Sigmoid colon (tissue), 7 donors: ENCODE results near the gene CHEK1. TPM values are rescaled to one million over a fixed set of nuclear protein-coding genes. Genes with fewer than 3 reads are reported as not detected.

Source experiments
- DNase-seq: peaks from one replicate; pipeline ENCODE4 v3.0.0-alpha.2; 2019
- H3K27ac ChIP-seq, 4 donors: fragments of 200-600 bp; sonication (generic); one replicate each; pipeline ENCODE4 v1.5.1; 2016 to 2019; ENCODE audit warnings: mild to moderate bottlenecking in 1 of 4
- H3K27me3 ChIP-seq, 3 donors: fragments of 200-600 bp; sonication (generic); one replicate each; pipeline ENCODE4 v1.5.1; 2019; ENCODE audit warnings: mild to moderate bottlenecking in 1 of 3
- H3K36me3 ChIP-seq, 4 donors: fragments of 200-600 bp; sonication (generic); one replicate each; pipeline ENCODE4 v1.5.1; 2016 to 2019
- H3K4me1 ChIP-seq, 4 donors: fragments of 200-600 bp; sonication (generic); one replicate each; pipeline ENCODE4 v1.5.1; 2017 to 2019
- H3K4me3 ChIP-seq, 4 donors: fragments of 200-600 bp; sonication (generic); one replicate each; pipeline ENCODE4 v1.5.1; 2017 to 2019; ENCODE audit warnings: mild to moderate bottlenecking in 2 of 4, moderate library complexity in 1 of 4
- H3K9me3 ChIP-seq, 4 donors: fragments of 200-600 bp in 3 of 4; sonication (generic) in 3 of 4; one replicate each; pipeline versions ENCODE4 v1.5.1 to v1.6.1; 2013 to 2019
- EP300 ChIP-seq, 4 donors: sonication (generic); formaldehyde crosslinking; IDR thresholded peaks; one replicate each; pipeline ENCODE4 v1.6.1; 2017; ENCODE audit warnings: antibody characterized with exemption in 4 of 4
- POLR2A ChIP-seq, 2 donors: fragments of 450-650 bp; IDR thresholded peaks; one replicate each; pipeline ENCODE4 v1.6.1; 2016; ENCODE audit warnings: antibody characterized with exemption in 2 of 2, mild to moderate bottlenecking in 2 of 2, moderate library complexity in 2 of 2
- POLR2AphosphoS5 ChIP-seq, 4 donors: sonication (generic); formaldehyde crosslinking; IDR thresholded peaks; one replicate each; pipeline ENCODE4 v1.6.1; 2017; ENCODE audit warnings: antibody characterized with exemption in 4 of 4
- WGBS, 2 donors: extraction: QIAGEN DNeasy Blood & Tissue Kit; methylation state at CpG; one replicate each; pipeline ENCODE4 v1.1.7; 2013; 5-methylcytosine and 5-hydroxymethylcytosine counted together
- intact Hi-C: fragments of 100-400 bp; cut with DNase I; formaldehyde crosslinking; loops from one replicate; pipeline ENCODE4 v1.15.1; 2023
- polyA plus RNA-seq, 3 donors: library from polyadenylated mRNA; stranded (reverse); fragments of 200-250 nt; gene quantifications; one replicate each; pipeline ENCODE4 v1.2.3, GENCODE V29; 2013
- total RNA-seq, 4 donors: library from RNA; depleted of rRNA; stranded (reverse); fragments of >200 nt; gene quantifications; one replicate each; pipeline ENCODE4 v1.1.0, GENCODE V29; 2016
- TF ChIP-seq, protein P1 (sequence below), 4 experiments: fragments of 450-650 bp in 3 of 4; fragments of 200-600 bp in 1 of 4; IDR thresholded peaks; one replicate each; pipeline ENCODE4 v1.5.1; 2016 to 2019; ENCODE audit warnings: antibody characterized with exemption in 4 of 4, mild to moderate bottlenecking in 3 of 4, moderate library complexity in 2 of 4
- donor health status: healthy with polysubstance abuse.
- donor health status: Bipolar disorder and iron deficiency.
- donor health status: healthy.

Gene CHEK1
- total and polyA plus RNA-seq, 7 donors: 2.5 to 18.6 (median 8.3) TPM

DNA sequence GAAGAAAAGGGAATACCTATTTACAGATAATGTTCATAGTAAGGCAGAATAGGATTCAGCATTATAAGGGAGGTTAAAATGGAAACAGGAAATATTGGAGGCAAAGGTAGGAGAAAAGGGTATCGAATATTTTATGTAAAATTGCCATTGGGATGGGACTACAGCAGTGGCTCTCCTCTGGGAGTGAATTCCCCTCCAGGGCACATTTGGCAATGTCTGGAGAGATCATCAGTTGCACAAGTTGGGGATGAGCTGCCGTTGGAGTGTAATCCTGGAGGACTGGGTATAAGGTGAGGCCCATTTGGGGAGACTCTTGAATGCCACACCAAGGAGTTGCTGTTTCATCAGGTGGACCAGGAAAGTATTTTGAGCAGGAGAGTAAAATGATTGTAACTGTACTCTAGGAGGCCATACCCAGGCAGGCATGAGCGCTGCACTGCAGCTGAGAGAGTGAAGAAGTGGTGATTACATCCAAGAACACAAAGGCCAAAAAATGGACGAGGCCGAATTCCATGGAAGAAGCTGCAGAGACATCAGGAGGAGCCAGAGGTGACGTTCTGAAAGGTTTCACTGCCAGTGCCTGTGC lies 64.4 kb downstream of the CHEK1 start:
- Histone ChIP-seq H3K9me3 (no peaks in the 10 kb centered on the region), H3K4me3 (no peak overlapping the region), H3K36me3 (no peaks in the 10 kb centered on the region), H3K27me3 (no peaks in the 10 kb centered on the region), H3K4me1 (no peaks in the 10 kb centered on the region), H3K27ac (no peak overlapping the region)
- 82 to 84% methylated on average over 6 of the region's 6 CpGs for WGBS, 2 donors
- intact Hi-C loops: no loop called here
- TF ChIP-seq EP300 (IDR thresholded peaks at IDR 0.05) (no peak), POLR2A (IDR thresholded peaks at IDR 0.05) (no peak), POLR2AphosphoS5 (IDR thresholded peaks at IDR 0.05) (no peak)
- TF ChIP-seq, protein P1, sequence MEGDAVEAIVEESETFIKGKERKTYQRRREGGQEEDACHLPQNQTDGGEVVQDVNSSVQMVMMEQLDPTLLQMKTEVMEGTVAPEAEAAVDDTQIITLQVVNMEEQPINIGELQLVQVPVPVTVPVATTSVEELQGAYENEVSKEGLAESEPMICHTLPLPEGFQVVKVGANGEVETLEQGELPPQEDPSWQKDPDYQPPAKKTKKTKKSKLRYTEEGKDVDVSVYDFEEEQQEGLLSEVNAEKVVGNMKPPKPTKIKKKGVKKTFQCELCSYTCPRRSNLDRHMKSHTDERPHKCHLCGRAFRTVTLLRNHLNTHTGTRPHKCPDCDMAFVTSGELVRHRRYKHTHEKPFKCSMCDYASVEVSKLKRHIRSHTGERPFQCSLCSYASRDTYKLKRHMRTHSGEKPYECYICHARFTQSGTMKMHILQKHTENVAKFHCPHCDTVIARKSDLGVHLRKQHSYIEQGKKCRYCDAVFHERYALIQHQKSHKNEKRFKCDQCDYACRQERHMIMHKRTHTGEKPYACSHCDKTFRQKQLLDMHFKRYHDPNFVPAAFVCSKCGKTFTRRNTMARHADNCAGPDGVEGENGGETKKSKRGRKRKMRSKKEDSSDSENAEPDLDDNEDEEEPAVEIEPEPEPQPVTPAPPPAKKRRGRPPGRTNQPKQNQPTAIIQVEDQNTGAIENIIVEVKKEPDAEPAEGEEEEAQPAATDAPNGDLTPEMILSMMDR (IDR thresholded peaks at IDR 0.05): no peak
- DNase-seq: no peak

DNA sequence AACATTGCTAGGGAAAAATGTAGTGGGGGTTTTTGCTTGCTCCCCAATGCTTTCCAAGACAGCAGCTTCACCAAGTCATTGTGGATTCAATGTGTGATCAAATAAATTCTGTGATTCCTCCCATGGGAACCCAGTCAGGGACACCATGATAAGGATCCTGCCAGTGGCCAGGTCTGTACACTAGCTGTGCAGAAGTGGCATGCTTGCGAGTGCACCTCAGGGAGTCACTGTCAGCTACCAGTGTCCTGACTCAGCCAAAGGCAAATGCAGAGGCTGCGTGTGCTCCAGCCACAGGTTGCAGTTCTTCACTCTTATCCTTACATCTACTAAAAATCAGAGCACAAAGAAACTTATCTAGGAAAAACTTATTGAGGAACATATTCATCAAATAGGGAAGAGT lies 65.0 kb downstream of the CHEK1 start:
- no peaks in the 10 kb centered on the region for H3K9me3 ChIP-seq
- no peak overlapping the region for H3K27ac ChIP-seq
- H3K36me3 ChIP-seq: no peaks in the 10 kb centered on the region
- no peak overlapping the region for H3K4me3 ChIP-seq
- intact Hi-C loops: no loop called here
- DNase-seq: no peak
- no peaks in the 10 kb centered on the region for H3K27me3 ChIP-seq
- TF ChIP-seq EP300 (IDR thresholded peaks at IDR 0.05) (no peak), POLR2A (IDR thresholded peaks at IDR 0.05) (no peak), POLR2AphosphoS5 (IDR thresholded peaks at IDR 0.05) (no peak)
- TF ChIP-seq, protein P1 (IDR thresholded peaks at IDR 0.05): no peak
- no peaks in the 10 kb centered on the region for H3K4me1 ChIP-seq
- WGBS, 2 donors: 93 to 94% methylated on average over 2 of the region's 2 CpGs

DNA sequence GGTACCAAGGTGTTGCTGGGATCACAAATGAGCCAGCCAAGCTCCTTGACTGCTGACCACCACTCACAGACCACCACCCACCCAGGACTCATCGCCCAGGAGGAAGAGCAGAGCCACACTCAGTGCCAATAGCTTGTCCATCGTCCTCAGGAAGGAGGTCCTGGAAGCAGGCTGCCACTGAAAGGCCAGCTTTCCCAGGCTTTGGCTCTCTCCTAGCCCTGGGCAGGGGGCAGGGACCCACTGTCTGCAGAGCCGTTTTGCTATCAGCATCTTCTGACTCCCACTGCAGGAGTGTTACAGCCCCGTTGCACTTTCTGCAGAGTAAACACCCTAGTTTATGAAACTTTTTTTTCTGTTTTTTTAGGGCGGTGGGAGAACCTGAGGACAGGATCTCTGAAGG lies 67.9 kb downstream of the CHEK1 start:
- no peaks in the 10 kb centered on the region for H3K4me1 ChIP-seq
- H3K27me3 ChIP-seq: no peaks in the 10 kb centered on the region
- H3K27ac ChIP-seq: no peak overlapping the region
- no peak overlapping the region for H3K4me3 ChIP-seq
- no peak for TF ChIP-seq EP300 (IDR thresholded peaks at IDR 0.05)
- TF ChIP-seq POLR2AphosphoS5 (IDR thresholded peaks at IDR 0.05): no peak
- no peak for TF ChIP-seq POLR2A (IDR thresholded peaks at IDR 0.05)
- TF ChIP-seq, protein P1 (IDR thresholded peaks at IDR 0.05): no peak
- intact Hi-C loops: no loop called here
- H3K9me3 ChIP-seq: no peaks in the 10 kb centered on the region
- DNase-seq: no peak
- no peaks in the 10 kb centered on the region for H3K36me3 ChIP-seq
- 65 to 81% methylated on average over 5 of the region's 5 CpGs for WGBS, 2 donors

DNA sequence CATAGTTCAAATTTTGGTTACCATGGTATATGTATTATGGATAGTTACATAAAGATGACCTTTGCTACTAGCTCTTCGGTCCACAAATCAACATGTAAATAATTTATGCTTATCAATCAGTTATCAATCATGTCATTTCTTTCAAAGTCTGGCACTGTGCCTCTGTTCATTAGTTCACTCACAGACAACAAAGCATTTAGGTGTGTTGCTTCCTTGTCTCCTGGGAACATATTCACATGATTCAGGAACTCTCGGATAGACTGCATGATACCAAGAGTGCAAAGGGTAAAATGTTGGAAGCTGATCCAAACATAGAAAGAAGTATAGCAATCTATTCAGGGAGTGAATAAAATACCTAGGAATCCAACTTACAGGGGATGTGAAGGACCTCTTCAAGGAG lies 70.0 kb downstream of the CHEK1 start:
- no peaks in the 10 kb centered on the region for H3K9me3 ChIP-seq
- no peak for DNase-seq
- no peaks in the 10 kb centered on the region for H3K36me3 ChIP-seq
- 21 to 77% methylated on average over 2 of the region's 2 CpGs for WGBS, 2 donors
- no peaks in the 10 kb centered on the region for H3K4me1 ChIP-seq
- intact Hi-C loops: no loop called here
- H3K27ac ChIP-seq: no peak overlapping the region
- H3K27me3 ChIP-seq: no peaks in the 10 kb centered on the region
- TF ChIP-seq POLR2A (IDR thresholded peaks at IDR 0.05) (no peak), POLR2AphosphoS5 (IDR thresholded peaks at IDR 0.05) (no peak), EP300 (IDR thresholded peaks at IDR 0.05) (no peak)
- TF ChIP-seq, protein P1 (IDR thresholded peaks at IDR 0.05): no peak
- H3K4me3 ChIP-seq: no peak overlapping the region

DNA sequence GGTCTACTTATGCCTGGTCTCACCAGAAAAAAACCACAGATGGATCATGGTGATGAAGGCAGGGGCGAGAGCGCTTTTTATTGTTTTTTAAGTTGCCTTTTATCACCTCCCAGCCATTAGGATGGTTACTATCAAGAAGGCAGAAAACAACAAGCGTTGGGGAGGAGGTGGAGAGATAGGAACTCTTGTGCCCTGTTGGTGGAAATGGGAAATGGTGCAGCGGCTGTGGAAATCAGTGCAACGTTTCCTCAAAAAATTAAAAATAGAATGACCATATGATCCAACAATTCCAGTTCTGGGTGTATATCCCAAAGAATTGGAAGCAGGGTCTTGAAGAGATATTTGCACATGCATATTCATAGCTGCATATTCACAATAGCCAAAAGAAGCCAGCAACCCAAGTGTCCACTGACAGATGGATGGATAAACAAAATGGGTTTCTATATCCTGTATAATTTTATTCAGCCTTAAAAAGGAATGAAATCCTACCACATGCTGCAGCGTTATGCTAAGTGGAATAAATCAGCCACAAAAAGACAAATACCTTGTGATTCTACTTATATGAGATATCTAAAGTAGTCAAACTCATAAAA lies 76.2 kb downstream of the CHEK1 start:
- WGBS, 2 donors: 83 to 84% methylated on average over 6 of the region's 6 CpGs
- Histone ChIP-seq H3K27ac (no peak overlapping the region), H3K9me3 (no peaks in the 10 kb centered on the region), H3K27me3 (no peaks in the 10 kb centered on the region), H3K36me3 (no peaks in the 10 kb centered on the region), H3K4me1 (no peaks in the 10 kb centered on the region), H3K4me3 (no peak overlapping the region)
- intact Hi-C loops: no loop called here
- DNase-seq: no peak
- TF ChIP-seq EP300 (IDR thresholded peaks at IDR 0.05) (no peak), POLR2AphosphoS5 (IDR thresholded peaks at IDR 0.05) (no peak), POLR2A (IDR thresholded peaks at IDR 0.05) (no peak)
- TF ChIP-seq, protein P1 (IDR thresholded peaks at IDR 0.05): no peak
